Measurements from ENCODE around the gene SLC20A1.

DNA sequence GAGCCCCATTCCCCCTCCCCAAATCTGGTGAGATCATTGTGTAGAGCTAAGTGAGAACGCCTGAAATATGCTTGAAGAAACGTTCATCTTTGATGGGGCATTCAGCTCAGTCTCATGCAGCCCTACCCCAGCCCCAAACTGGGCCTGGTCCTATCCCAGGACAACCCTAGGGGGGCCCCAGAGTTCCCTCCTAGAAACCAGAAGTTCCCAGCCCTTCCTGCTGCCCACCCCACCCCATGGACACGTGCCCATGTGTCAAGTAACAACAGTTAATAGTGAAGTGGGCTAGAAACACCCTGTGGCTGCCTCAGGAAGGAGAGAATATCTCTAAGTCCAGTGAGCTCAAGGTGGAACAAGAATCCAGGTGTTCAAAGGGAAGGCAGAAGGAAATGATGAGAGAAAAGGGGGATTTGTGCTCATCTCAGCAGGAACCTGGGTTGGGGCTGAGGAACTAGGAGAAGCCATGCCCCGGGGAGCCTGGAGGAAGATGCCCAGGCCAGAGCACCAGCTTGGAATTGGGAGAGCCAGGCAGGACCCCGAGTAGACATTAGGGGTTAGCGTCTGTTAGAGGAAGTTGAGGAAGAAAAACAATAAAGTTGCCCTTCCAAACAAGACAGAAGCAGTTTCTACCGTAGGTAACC lies 20.1 kb upstream of the SLC20A1 start:
- no peak for TF ChIP-seq POU2F2 (IDR thresholded peaks at IDR 0.05; ENCODE audit: low read depth, low read length)
- no peak for TF ChIP-seq POLR2A (IDR thresholded peaks at IDR 0.05; ENCODE audit: low read depth, low read length)
- no peak for TF ChIP-seq POLR2AphosphoS5 (IDR thresholded peaks at IDR 0.05; ENCODE audit: low read depth, low read length)

All from GM12891 (cell line).